RWPE2 (cell line): ENCODE results near the gene SYCE3.
A peak's percentile ranks its signal among the peaks of the same experiment; 100 is the strongest.

ENCODE experiments used
- ATAC-seq: fragments of 200-7000 bp; cut with Tn5 transposase; 3 replicates; pipeline ENCODE4 v1.9.1; 2021; ENCODE audit warnings: low read depth
- DNase-seq: peaks from one replicate; pipeline ENCODE4 v3.0.0-alpha.2; 2020; ENCODE audit warnings: low spot score
- H3K27ac ChIP-seq: fragments of 450-650 bp; 2 replicates; pipeline ENCODE4 v1.5.1; 2017; ENCODE audit warnings: mild to moderate bottlenecking; ENCODE audit not compliant: poor library complexity, severe bottlenecking
- H3K27me3 ChIP-seq: fragments of 250-450 bp; sonication (Bioruptor Pico); 2 replicates; pipeline ENCODE4 v1.5.1; 2021; ENCODE audit warnings: mild to moderate bottlenecking, moderate library complexity; ENCODE audit not compliant: insufficient read depth, poor library complexity, severe bottlenecking
- H3K36me3 ChIP-seq: fragments of 250-450 bp; sonication (Bioruptor Pico); 2 replicates; pipeline ENCODE4 v1.5.1; 2020; ENCODE audit warnings: low read depth, mild to moderate bottlenecking, moderate library complexity
- H3K4me1 ChIP-seq: fragments of 250-450 bp; sonication (Bioruptor Pico); 2 replicates; pipeline ENCODE4 v1.5.1; 2021; ENCODE audit warnings: mild to moderate bottlenecking, moderate library complexity; ENCODE audit not compliant: insufficient read depth, poor library complexity, severe bottlenecking
- H3K4me3 ChIP-seq: fragments of 250-450 bp; sonication (Bioruptor Pico); 2 replicates; pipeline ENCODE4 v1.5.1; 2021; ENCODE audit warnings: mild to moderate bottlenecking, moderate library complexity; ENCODE audit not compliant: severe bottlenecking
- H3K9me3 ChIP-seq: fragments of 250-450 bp; sonication (Bioruptor Pico); 2 replicates; pipeline ENCODE4 v1.5.1; 2021; ENCODE audit warnings: mild to moderate bottlenecking, moderate library complexity; ENCODE audit not compliant: severe bottlenecking
- TF ChIP-seq, protein P1 (sequence below): fragments of 450-650 bp; IDR thresholded peaks from one replicate; pipeline ENCODE4 v1.5.1; 2017; ENCODE audit warnings: mild to moderate bottlenecking, moderate library complexity; ENCODE audit not compliant: poor library complexity, severe bottlenecking

Gene SYCE3

GRCh38 chr22:50523806-50524675 is 38.7 kb downstream of the SYCE3 start:
- H3K27me3 ChIP-seq = no peaks in the 10 kb centered on the region
- no peaks in the 10 kb centered on the region for H3K4me1 ChIP-seq
- peak overlapping the region; percentile 51 for H3K4me3 ChIP-seq
- no peaks in the 10 kb centered on the region for H3K9me3 ChIP-seq
- peaks cover 17% of the 10 kb centered on the region for H3K36me3 ChIP-seq
- H3K27ac ChIP-seq = peak overlapping the region; percentile 81
- no peak for ATAC-seq
- DNase-seq = peak; percentile 55
- TF ChIP-seq, protein P1, sequence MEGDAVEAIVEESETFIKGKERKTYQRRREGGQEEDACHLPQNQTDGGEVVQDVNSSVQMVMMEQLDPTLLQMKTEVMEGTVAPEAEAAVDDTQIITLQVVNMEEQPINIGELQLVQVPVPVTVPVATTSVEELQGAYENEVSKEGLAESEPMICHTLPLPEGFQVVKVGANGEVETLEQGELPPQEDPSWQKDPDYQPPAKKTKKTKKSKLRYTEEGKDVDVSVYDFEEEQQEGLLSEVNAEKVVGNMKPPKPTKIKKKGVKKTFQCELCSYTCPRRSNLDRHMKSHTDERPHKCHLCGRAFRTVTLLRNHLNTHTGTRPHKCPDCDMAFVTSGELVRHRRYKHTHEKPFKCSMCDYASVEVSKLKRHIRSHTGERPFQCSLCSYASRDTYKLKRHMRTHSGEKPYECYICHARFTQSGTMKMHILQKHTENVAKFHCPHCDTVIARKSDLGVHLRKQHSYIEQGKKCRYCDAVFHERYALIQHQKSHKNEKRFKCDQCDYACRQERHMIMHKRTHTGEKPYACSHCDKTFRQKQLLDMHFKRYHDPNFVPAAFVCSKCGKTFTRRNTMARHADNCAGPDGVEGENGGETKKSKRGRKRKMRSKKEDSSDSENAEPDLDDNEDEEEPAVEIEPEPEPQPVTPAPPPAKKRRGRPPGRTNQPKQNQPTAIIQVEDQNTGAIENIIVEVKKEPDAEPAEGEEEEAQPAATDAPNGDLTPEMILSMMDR = no peak

DNA sequence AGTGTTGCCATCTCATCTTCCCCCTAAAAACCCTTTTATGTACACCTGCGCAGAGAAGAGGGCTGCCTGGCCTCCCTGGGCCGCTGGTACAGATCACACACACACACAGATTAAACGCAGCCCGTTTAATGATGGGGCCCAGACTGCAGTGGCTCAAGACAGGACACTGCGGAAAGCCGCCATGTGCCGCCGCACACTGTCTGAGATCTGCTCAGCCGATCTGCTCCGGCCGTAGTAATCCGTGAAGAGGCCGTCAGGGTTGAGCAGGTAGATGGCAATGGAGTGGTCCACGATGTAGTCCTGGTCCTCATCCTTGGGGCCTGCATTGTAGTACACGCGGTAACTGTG is 39.3 kb downstream of the SYCE3 start:
- Histone ChIP-seq H3K36me3 (peaks cover 17% of the 10 kb centered on the region), H3K27me3 (no peaks in the 10 kb centered on the region), H3K27ac (no peak overlapping the region), H3K4me3 (no peak overlapping the region), H3K9me3 (no peaks in the 10 kb centered on the region), H3K4me1 (no peaks in the 10 kb centered on the region)
- TF ChIP-seq, protein P1 = no peak
- no peak for ATAC-seq
- no peak for DNase-seq

- Histone ChIP-seq H3K9me3 (no peaks in the 10 kb centered on the region), H3K36me3 (peaks cover 18% of the 10 kb centered on the region), H3K27ac (no peak overlapping the region), H3K27me3 (no peaks in the 10 kb centered on the region), H3K4me1 (no peaks in the 10 kb centered on the region), H3K4me3 (no peak overlapping the region)
- peak; percentile 52 for DNase-seq
- TF ChIP-seq, protein P1 = no peak
- ATAC-seq = no peak
Measured at GRCh38 chr22:50522806-50523438, 39.8 kb downstream of the SYCE3 start.

DNA sequence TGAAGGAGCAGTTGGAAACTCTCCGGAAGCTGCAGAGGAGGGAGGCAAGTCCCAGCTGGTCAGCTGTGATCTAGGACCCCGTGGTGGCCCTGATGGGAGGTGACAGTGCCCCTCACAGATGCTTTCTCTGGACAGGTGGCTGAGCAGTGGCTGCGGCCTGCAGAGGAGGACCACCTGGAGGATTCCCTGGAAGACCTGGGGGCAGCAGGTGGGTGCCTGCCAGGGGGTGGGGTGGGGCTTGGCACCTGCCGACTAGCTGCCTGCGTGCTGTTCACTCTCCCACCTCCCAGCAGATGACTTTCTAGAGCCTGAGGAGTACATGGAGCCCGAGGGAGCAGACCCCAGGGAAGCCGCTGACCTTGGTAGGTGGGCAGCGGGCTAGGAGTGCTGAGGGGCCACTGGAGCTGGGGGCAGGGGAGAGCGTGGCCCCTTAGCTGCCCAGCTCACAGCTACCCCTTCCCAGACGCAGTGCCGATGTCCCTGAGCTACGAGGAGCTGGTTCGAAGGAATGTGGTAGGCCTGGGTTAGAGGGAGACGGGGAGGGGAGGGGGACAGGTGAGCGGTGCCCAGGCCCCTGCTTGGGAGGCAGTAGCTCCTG is 40.4 kb downstream of the SYCE3 start:
- peaks cover 24% of the 10 kb centered on the region for H3K36me3 ChIP-seq
- no peaks in the 10 kb centered on the region for H3K4me1 ChIP-seq
- H3K27ac ChIP-seq = no peak overlapping the region
- no peaks in the 10 kb centered on the region for H3K9me3 ChIP-seq
- ATAC-seq = no peak
- TF ChIP-seq, protein P1 = no peak
- no peak for DNase-seq
- no peak overlapping the region for H3K4me3 ChIP-seq
- H3K27me3 ChIP-seq = no peaks in the 10 kb centered on the region
